Measurements from ENCODE around the gene RNF20.

RNF20 gene

GRCh38 chr9:101498323-101498722 is 35.3 kb upstream of the RNF20 start:
- DNase-seq (ENCODE audit: extremely low read depth, low read depth), result no peak
- no peak for TF ChIP-seq CTCF (IDR thresholded peaks at IDR 0.05; ENCODE audit: low read depth, low read length)

- TF ChIP-seq CTCF (IDR thresholded peaks at IDR 0.05; ENCODE audit: low read depth, low read length), result no peak
- no peak for DNase-seq (ENCODE audit: extremely low read depth, low read depth)
Measured at GRCh38 chr9:101504188-101504587, 29.5 kb upstream of the RNF20 start.

- no peak for DNase-seq (ENCODE audit: extremely low read depth, low read depth)
- TF ChIP-seq CTCF (IDR thresholded peaks at IDR 0.05; ENCODE audit: low read depth, low read length), result no peak
Measured at GRCh38 chr9:101508211-101508610, 25.4 kb upstream of the RNF20 start.

GRCh38 chr9:101509572-101509971 is 24.1 kb upstream of the RNF20 start:
- no peak for DNase-seq (ENCODE audit: extremely low read depth, low read depth)
- TF ChIP-seq CTCF (IDR thresholded peaks at IDR 0.05; ENCODE audit: low read depth, low read length), result no peak

- no peak for DNase-seq (ENCODE audit: extremely low read depth, low read depth)
- TF ChIP-seq CTCF (IDR thresholded peaks at IDR 0.05; ENCODE audit: low read depth, low read length), result no peak
Measured at GRCh38 chr9:101510459-101510858, 23.2 kb upstream of the RNF20 start.

GRCh38 chr9:101511009-101511408 is 22.6 kb upstream of the RNF20 start:
- TF ChIP-seq CTCF (IDR thresholded peaks at IDR 0.05; ENCODE audit: low read depth, low read length), result no peak
- DNase-seq (ENCODE audit: extremely low read depth, low read depth), result no peak

- TF ChIP-seq CTCF (IDR thresholded peaks at IDR 0.05; ENCODE audit: low read depth, low read length), result no peak
- no peak for DNase-seq (ENCODE audit: extremely low read depth, low read depth)
Measured at GRCh38 chr9:101512116-101512515, 21.5 kb upstream of the RNF20 start.

Data from AG09319 (cell line).